Upper lobe of left lung (tissue), 6 donors: ENCODE data around the gene COBL. TPM values are rescaled to one million over a fixed set of nuclear protein-coding genes. Genes with fewer than 3 reads are reported as not detected.

Source experiments
- ATAC-seq, 2 donors: fragments of 200-7000 bp; cut with Tn5 transposase; one replicate each; pipeline ENCODE4 v1.9.1; 2022; ENCODE audit warnings: mild to moderate bottlenecking in 2 of 2, moderate library complexity in 2 of 2; ENCODE audit not compliant: low FRiP score in 2 of 2
- DNase-seq, 2 donors: peaks; one replicate each; pipeline ENCODE4 v3.0.0-alpha.2; 2019 to 2020
- H3K27ac ChIP-seq, 4 donors: fragments of 200-600 bp; sonication (generic); one replicate each; pipeline ENCODE4 v1.5.1; 2016 to 2019
- H3K27me3 ChIP-seq, 4 donors: fragments of 200-600 bp; sonication (generic); one replicate each; pipeline ENCODE4 v1.5.1; 2017 to 2019
- H3K36me3 ChIP-seq, 4 donors: fragments of 200-600 bp; sonication (generic); one replicate each; pipeline ENCODE4 v1.5.1; 2016 to 2019
- H3K4me1 ChIP-seq, 4 donors: fragments of 200-600 bp; sonication (generic); one replicate each; pipeline ENCODE4 v1.5.1; 2018 to 2019
- H3K4me3 ChIP-seq, 4 donors: fragments of 200-600 bp; sonication (generic); one replicate each; pipeline ENCODE4 v1.5.1; 2017 to 2019; ENCODE audit warnings: mild to moderate bottlenecking in 2 of 4, moderate library complexity in 1 of 4
- H3K9me3 ChIP-seq, 4 donors: fragments of 200-600 bp; sonication (generic); one replicate each; pipeline ENCODE4 v1.5.1; 2018 to 2019
- CTCF ChIP-seq, 6 experiments: fragments of 450-650 bp in 4 of 6; fragments of 200-600 bp in 2 of 6; sonication (generic) in 2 of 6; IDR thresholded peaks; one replicate each; pipeline ENCODE4 v1.5.1; 2016 to 2019; ENCODE audit warnings: antibody characterized with exemption in 6 of 6
- EP300 ChIP-seq, 4 donors: sonication (generic); formaldehyde crosslinking; IDR thresholded peaks; one replicate each; pipeline ENCODE4 v1.5.1; 2017; ENCODE audit warnings: antibody characterized with exemption in 4 of 4, control low read depth in 2 of 4
- POLR2A ChIP-seq, 4 donors: fragments of 450-650 bp; IDR thresholded peaks; one replicate each; pipeline ENCODE4 v1.5.1; 2016 to 2017; ENCODE audit warnings: antibody characterized with exemption in 4 of 4, mild to moderate bottlenecking in 2 of 4
- POLR2AphosphoS5 ChIP-seq, 2 donors: sonication (generic); formaldehyde crosslinking; IDR thresholded peaks; one replicate each; pipeline ENCODE4 v1.5.1; 2017; ENCODE audit warnings: antibody characterized with exemption in 2 of 2
- WGBS, 2 donors: methylation state at CpG; one replicate each; pipeline ENCODE4 v1.1.5; 2017 to 2018; 5-methylcytosine and 5-hydroxymethylcytosine counted together
- total RNA-seq, 6 donors: library from RNA; depleted of rRNA in 4 of 6; stranded (reverse); fragments of >200 nt in 4 of 6; gene quantifications; one replicate each; pipeline versions ENCODE4 v1.1.0 to v1.2.1, GENCODE V29; 2016 to 2021
- donor health status: DM: no; HTN: no; CAD: no; lungs with moderate emphysema.
- donor health status: DM: no; HTN: yes; CAD: no; lungs with severe emphysema.

The COBL gene
- total RNA-seq, 6 donors from 2014 or later = 27.0 to 54.7 (median 36.8) TPM

- H3K9me3 ChIP-seq = no peaks in the 10 kb centered on the region
- H3K36me3 ChIP-seq = no peaks in the 10 kb centered on the region
- H3K4me1 ChIP-seq = peaks cover 0 to 8% (median 0%) of the 10 kb centered on the region in 4 donors
- H3K4me3 ChIP-seq = no peak overlapping the region
- DNase-seq (peak; percentile 44 to 73), ATAC-seq (peak in 1 of 2 donors; percentile 64)
- 69 to 72% methylated on average over 8 of the region's 8 CpGs for WGBS, 2 donors
- H3K27me3 ChIP-seq = no peaks in the 10 kb centered on the region
- TF ChIP-seq CTCF (IDR thresholded peaks at IDR 0.05) (no peak), EP300 (IDR thresholded peaks at IDR 0.05) (no peak), POLR2AphosphoS5 (IDR thresholded peaks at IDR 0.05) (no peak), POLR2A (IDR thresholded peaks at IDR 0.05) (no peak)
- H3K27ac ChIP-seq = no peak overlapping the region
These were observed 262.4 kb downstream of the COBL start for GRCh38 chr7:51054231-51054630.

- TF ChIP-seq POLR2AphosphoS5 (IDR thresholded peaks at IDR 0.05) (no peak), POLR2A (IDR thresholded peaks at IDR 0.05) (no peak)
- peak in 1 of 2 donors; percentile 54 for DNase-seq
These were observed 263.3 kb downstream of the COBL start for GRCh38 chr7:51053160-51053925.

GRCh38 chr7:51046482-51046881, 270.1 kb downstream of the COBL start:
- Histone ChIP-seq H3K4me3 (no peak overlapping the region), H3K27me3 (no peaks in the 10 kb centered on the region), H3K9me3 (no peaks in the 10 kb centered on the region), H3K27ac (no peak overlapping the region), H3K36me3 (no peaks in the 10 kb centered on the region), H3K4me1 (no peaks in the 10 kb centered on the region)
- no peak for DNase-seq
- no peak for TF ChIP-seq CTCF (IDR thresholded peaks at IDR 0.05)
- TF ChIP-seq POLR2A (IDR thresholded peaks at IDR 0.05) = no peak
- TF ChIP-seq EP300 (IDR thresholded peaks at IDR 0.05) = no peak
- TF ChIP-seq POLR2AphosphoS5 (IDR thresholded peaks at IDR 0.05) = no peak
- ATAC-seq = no peak
- WGBS, 2 donors = 52 to 71% methylated on average over 4 to 5 of the region's 5 CpGs

More at GRCh38 chr7:51053160-51053925, 263.3 kb downstream of the COBL start:
- no peak for ATAC-seq
- H3K36me3 ChIP-seq = no peaks in the 10 kb centered on the region
- H3K27ac ChIP-seq = no peak overlapping the region
- no peaks in the 10 kb centered on the region for H3K27me3 ChIP-seq
- H3K4me1 ChIP-seq = peaks cover 0 to 8% (median 0%) of the 10 kb centered on the region in 4 donors
- WGBS, 2 donors = 88 to 92% methylated on average over 14 of the region's 14 CpGs
- no peak overlapping the region for H3K4me3 ChIP-seq
- H3K9me3 ChIP-seq = no peaks in the 10 kb centered on the region

GRCh38 chr7:51046103-51046466, 270.5 kb downstream of the COBL start:
- ATAC-seq = peak; percentile 31 to 61
- WGBS, 2 donors = 73 to 86% methylated on average over 4 of the region's 4 CpGs
- TF ChIP-seq EP300 (IDR thresholded peaks at IDR 0.05) (no peak), POLR2A (IDR thresholded peaks at IDR 0.05) (no peak), POLR2AphosphoS5 (IDR thresholded peaks at IDR 0.05) (no peak), CTCF (IDR thresholded peaks at IDR 0.05) (no peak)
- no peak overlapping the region for H3K27ac ChIP-seq
- no peaks in the 10 kb centered on the region for H3K36me3 ChIP-seq
- no peaks in the 10 kb centered on the region for H3K9me3 ChIP-seq
- no peaks in the 10 kb centered on the region for H3K4me1 ChIP-seq
- H3K4me3 ChIP-seq = no peak overlapping the region
- no peaks in the 10 kb centered on the region for H3K27me3 ChIP-seq
- DNase-seq = no peak

GRCh38 chr7:51045319-51046102, 271.1 kb downstream of the COBL start:
- 88 to 90% methylated on average over 9 to 14 of the region's 14 CpGs for WGBS, 2 donors
- DNase-seq = no peak
- H3K4me1 ChIP-seq = no peaks in the 10 kb centered on the region
- no peaks in the 10 kb centered on the region for H3K27me3 ChIP-seq
- peak in 1 of 2 donors; percentile 81 for ATAC-seq
- no peaks in the 10 kb centered on the region for H3K36me3 ChIP-seq
- H3K27ac ChIP-seq = no peak overlapping the region
- H3K9me3 ChIP-seq = no peaks in the 10 kb centered on the region
- H3K4me3 ChIP-seq = no peak overlapping the region
- TF ChIP-seq CTCF (IDR thresholded peaks at IDR 0.05) (no peak), POLR2AphosphoS5 (IDR thresholded peaks at IDR 0.05) (no peak), POLR2A (IDR thresholded peaks at IDR 0.05) (no peak), EP300 (IDR thresholded peaks at IDR 0.05) (no peak)
